ENCODE measurements around the gene BTBD16. TPM values are rescaled to one million over a fixed set of nuclear protein-coding genes. Genes with fewer than 3 reads are reported as not detected.

BTBD16 gene
- total RNA-seq, 2 donors from 2014 or later, result not detected

DNA sequence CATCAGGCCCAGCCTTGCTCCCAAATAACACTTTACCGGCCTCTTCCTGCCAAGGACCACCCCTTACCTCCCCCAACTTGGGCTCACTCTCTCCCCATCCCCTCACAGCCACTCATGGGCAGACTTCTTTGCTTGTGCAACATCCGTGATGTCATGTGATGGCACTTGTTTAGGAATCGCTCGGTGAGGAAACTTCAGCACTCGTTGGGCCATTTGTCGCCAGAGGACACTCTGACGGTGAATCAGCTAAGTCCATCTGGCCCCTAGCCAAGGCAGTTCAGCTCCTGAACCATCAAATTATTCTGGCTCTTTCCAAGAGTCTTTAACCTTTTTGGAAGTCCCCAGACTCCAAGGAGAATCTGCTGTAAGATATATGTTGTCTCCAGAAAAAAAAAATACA lies 19.2 kb downstream of the BTBD16 start:
- 70 to 91% methylated on average over 7 of the region's 7 CpGs for WGBS, 2 donors
- ATAC-seq, result no peak
- H3K27ac ChIP-seq, result no peak overlapping the region
- no peaks in the 10 kb centered on the region for H3K27me3 ChIP-seq
- H3K4me1 ChIP-seq, result no peaks in the 10 kb centered on the region
- intact Hi-C loops (cut with DNase I), result no loop called here
- no peaks in the 10 kb centered on the region for H3K36me3 ChIP-seq (replicated peaks in 1 of 2; ENCODE audit: insufficient read depth in 1 of 2, low read depth in 2 of 2)
- TF ChIP-seq POLR2A (IDR thresholded peaks at IDR 0.05) (no peak), CTCF (IDR thresholded peaks at IDR 0.05) (no peak)
- H3K9me3 ChIP-seq, result no peaks in the 10 kb centered on the region
- no peak for DNase-seq
- no peak overlapping the region for H3K4me3 ChIP-seq

DNA sequence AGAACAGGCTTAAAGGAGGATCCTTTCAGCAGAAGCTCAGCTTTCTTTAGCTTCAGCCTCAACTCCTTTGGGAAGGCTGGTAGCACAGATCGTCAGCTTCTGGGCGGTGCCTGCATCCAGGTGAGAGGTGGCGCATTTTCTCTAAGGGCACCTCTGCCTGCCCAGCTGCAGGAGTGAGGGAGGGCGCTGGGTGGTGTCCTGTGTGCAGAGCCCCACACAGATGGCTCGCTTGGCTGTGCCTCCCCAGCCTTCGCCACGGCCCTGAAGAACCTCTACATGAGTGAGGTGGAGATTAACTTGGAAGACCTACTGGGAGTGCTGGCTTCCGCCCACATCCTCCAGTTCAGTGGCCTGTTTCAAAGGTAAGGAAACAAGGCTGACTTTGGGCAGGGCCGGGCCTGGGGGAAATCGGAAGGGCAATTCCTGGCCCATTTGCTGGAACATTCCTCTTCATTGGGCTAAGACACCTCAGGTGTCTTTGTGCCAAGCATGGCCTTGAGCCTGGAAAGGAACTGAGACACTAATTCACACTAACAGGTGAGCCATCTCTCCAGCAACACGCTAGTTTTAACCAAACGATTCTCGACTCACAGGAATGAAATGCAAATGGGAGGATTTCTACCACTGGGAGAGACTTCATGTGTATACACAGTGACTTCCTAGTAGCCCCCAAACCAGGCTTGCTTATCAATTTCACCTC lies 19.9 kb downstream of the BTBD16 start:
- H3K27me3 ChIP-seq, result no peaks in the 10 kb centered on the region
- H3K36me3 ChIP-seq (replicated peaks in 1 of 2; ENCODE audit: insufficient read depth in 1 of 2, low read depth in 2 of 2), result no peaks in the 10 kb centered on the region
- no peak for ATAC-seq
- H3K4me1 ChIP-seq, result no peaks in the 10 kb centered on the region
- no peaks in the 10 kb centered on the region for H3K9me3 ChIP-seq
- no peak for DNase-seq
- no peak overlapping the region for H3K4me3 ChIP-seq
- no peak overlapping the region for H3K27ac ChIP-seq
- no peak for TF ChIP-seq POLR2A (IDR thresholded peaks at IDR 0.05)
- TF ChIP-seq CTCF (IDR thresholded peaks at IDR 0.05), result no peak
- intact Hi-C loops (cut with DNase I), result no loop called here
- 86 to 87% methylated on average over 8 to 13 of the region's 13 CpGs for WGBS, 2 donors

DNA sequence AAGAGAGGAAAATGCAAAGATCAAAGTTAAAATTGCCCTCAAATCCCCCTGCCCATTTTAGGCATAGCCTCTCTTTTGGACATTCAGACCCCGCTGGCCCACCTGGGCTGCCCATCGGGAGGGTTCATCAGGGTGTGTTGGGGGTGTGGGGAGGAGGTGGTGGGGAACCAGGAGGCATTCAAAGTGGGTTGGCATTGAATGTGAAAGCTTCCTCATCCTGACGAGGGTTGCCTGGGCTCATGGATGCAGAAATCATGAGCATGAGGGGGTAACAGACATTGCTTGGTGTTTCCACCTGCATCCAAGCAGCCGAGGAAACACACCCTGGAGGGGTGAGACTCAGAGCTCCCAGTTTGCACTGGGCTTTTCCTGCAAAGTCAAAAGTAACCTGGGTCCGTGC lies 20.6 kb downstream of the BTBD16 start:
- no peaks in the 10 kb centered on the region for H3K27me3 ChIP-seq
- intact Hi-C loops (cut with DNase I), result no loop called here
- no peak overlapping the region for H3K4me3 ChIP-seq
- H3K9me3 ChIP-seq, result no peaks in the 10 kb centered on the region
- H3K27ac ChIP-seq, result no peak overlapping the region
- no peak for ATAC-seq
- no peaks in the 10 kb centered on the region for H3K36me3 ChIP-seq (replicated peaks in 1 of 2; ENCODE audit: insufficient read depth in 1 of 2, low read depth in 2 of 2)
- no peak for DNase-seq
- TF ChIP-seq CTCF (IDR thresholded peaks at IDR 0.05), result no peak
- H3K4me1 ChIP-seq, result no peaks in the 10 kb centered on the region
- WGBS, 2 donors, result 79 to 80% methylated on average over 5 of the region's 5 CpGs

GRCh38 chr10:122292376-122292775 lies 21.3 kb downstream of the BTBD16 start:
- DNase-seq, result no peak
- no peak overlapping the region for H3K27ac ChIP-seq
- no peak overlapping the region for H3K4me3 ChIP-seq
- no peaks in the 10 kb centered on the region for H3K4me1 ChIP-seq
- no peak for ATAC-seq
- no peaks in the 10 kb centered on the region for H3K27me3 ChIP-seq
- H3K9me3 ChIP-seq, result no peaks in the 10 kb centered on the region
- WGBS, 2 donors, result 88% methylated on average over 3 of the region's 3 CpGs; no CpG with 5 or more reads in 1 of the 2 donors
- H3K36me3 ChIP-seq (replicated peaks in 1 of 2; ENCODE audit: insufficient read depth in 1 of 2, low read depth in 2 of 2), result no peaks in the 10 kb centered on the region
- TF ChIP-seq CTCF (IDR thresholded peaks at IDR 0.05) (no peak), POLR2A (IDR thresholded peaks at IDR 0.05) (no peak)
- intact Hi-C loops (cut with DNase I), result no loop called here

Measured in body of pancreas (tissue), 4 donors.